Superior temporal gyrus (tissue), 1 donor: Measurements from ENCODE around the gene MORC2.

Source experiments
- DNase-seq: peaks from one replicate; pipeline ENCODE4 v3.0.0-alpha.2; 2016; ENCODE audit errors: extremely low spot score

Gene MORC2

GRCh38 chr22:30921108-30921507, 47.5 kb downstream of the MORC2 start:
- no peak for DNase-seq

- DNase-seq = peak; percentile 89
Observed at GRCh38 chr22:30920407-30920806, 48.2 kb downstream of the MORC2 start.

GRCh38 chr22:30919973-30920372, 48.6 kb downstream of the MORC2 start:
- DNase-seq = no peak

GRCh38 chr22:30918761-30919160, 49.8 kb downstream of the MORC2 start:
- no peak for DNase-seq

- no peak for DNase-seq
Observed at GRCh38 chr22:30910358-30910757, 58.2 kb downstream of the MORC2 start.

- no peak for DNase-seq
Observed at GRCh38 chr22:30909306-30909705, 59.3 kb downstream of the MORC2 start.

GRCh38 chr22:30908051-30908461, 60.5 kb downstream of the MORC2 start:
- no peak for DNase-seq

- no peak for DNase-seq
Observed at GRCh38 chr22:30906946-30907345, 61.6 kb downstream of the MORC2 start.

- no peak for DNase-seq
Observed at GRCh38 chr22:30906411-30906810, 62.2 kb downstream of the MORC2 start.

GRCh38 chr22:30905696-30906341, 62.8 kb downstream of the MORC2 start:
- no peak for DNase-seq

- DNase-seq = no peak
Observed at GRCh38 chr22:30903876-30904460, 64.6 kb downstream of the MORC2 start.

GRCh38 chr22:30902496-30903357, 65.8 kb downstream of the MORC2 start:
- no peak for DNase-seq

- DNase-seq = no peak
Observed at GRCh38 chr22:30894371-30894740, 74.2 kb downstream of the MORC2 start.

- no peak for DNase-seq
Observed at GRCh38 chr22:30893434-30894370, 74.9 kb downstream of the MORC2 start.

- DNase-seq = no peak
Observed at GRCh38 chr22:30892731-30893221, 75.8 kb downstream of the MORC2 start.

- no peak for DNase-seq
Observed at GRCh38 chr22:30892286-30892685, 76.3 kb downstream of the MORC2 start.

GRCh38 chr22:30891781-30892180, 76.8 kb downstream of the MORC2 start:
- DNase-seq = no peak

- no peak for DNase-seq
Observed at GRCh38 chr22:30891443-30891755, 77.2 kb downstream of the MORC2 start.

- DNase-seq = no peak
Observed at GRCh38 chr22:30890686-30891442, 77.7 kb downstream of the MORC2 start.

- DNase-seq = no peak
Observed at GRCh38 chr22:30889996-30890480, 78.5 kb downstream of the MORC2 start.
